DMS 273 treated with DMSO at 0.1 percent for 48 hours (cell line): ENCODE results near the gene DGKH.
"Not testable (repeated sequence)": the region's sequence is repeated elsewhere in the genome, so short reads cannot be mapped to it uniquely, and the experiment has no call there.

Experiments
- DNase-seq: peaks from one replicate; lab custom pipeline; 2025; lab: John Stamatoyannopoulos, UW

The DGKH gene

DNA sequence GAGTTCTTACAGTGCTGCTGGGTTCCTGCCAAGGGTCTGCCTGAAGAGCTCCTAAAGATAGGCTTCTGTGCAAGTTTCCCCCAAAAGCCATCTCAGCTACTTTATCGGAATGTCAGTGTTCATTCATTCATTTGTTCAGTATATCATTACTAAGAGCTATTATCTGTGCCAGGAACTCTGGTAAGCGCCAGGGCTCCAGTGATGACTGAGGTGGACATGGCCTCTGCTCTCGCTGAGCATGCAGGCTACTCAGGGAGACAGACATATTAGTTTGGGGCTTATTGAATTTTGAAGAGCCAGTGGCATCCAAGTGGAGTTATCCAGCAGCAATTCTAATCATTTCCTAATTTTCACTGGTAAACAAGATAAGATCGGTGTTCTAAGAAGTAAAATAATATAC lies 65.8 kb downstream of the DGKH start:
- DNase-seq, result no peak

DNA sequence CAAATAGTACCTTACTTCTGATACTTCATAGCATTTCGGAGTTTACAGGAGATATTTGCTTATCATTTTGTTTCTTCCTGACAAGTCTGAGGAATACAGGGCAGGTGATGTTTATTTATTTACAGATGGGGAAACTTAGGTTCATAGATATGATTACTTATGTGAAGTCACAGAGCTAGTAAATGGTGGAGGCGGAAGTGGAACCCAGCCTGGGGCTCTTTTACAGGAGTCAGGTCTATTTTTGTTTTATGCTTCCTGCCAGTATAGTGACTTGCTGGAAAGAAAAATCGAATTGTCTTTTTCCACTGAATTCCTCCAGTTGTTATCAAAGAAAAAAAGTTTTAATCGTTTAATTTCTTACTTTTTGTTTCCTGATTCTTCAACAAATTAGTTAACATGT lies 66.5 kb downstream of the DGKH start:
- DNase-seq, result no peak

DNA sequence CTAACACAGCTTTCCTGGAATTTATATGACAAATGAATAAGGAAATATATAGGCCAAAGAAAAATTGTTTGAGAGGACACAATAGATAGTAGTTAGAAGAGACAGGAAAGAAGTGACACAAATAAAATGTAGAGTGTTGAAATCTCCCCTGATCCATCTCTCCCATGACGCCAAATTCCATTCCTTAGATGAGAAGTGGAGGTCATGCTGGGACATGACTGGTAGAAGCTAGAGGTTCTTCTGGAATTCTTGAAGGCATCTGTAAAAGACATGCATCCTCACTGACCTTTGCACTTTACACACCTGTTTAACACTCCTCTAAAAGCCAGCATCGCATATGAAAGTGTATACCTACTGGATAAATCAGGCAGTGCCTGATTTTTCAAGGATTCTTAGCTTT lies 67.8 kb downstream of the DGKH start:
- no peak for DNase-seq

DNA sequence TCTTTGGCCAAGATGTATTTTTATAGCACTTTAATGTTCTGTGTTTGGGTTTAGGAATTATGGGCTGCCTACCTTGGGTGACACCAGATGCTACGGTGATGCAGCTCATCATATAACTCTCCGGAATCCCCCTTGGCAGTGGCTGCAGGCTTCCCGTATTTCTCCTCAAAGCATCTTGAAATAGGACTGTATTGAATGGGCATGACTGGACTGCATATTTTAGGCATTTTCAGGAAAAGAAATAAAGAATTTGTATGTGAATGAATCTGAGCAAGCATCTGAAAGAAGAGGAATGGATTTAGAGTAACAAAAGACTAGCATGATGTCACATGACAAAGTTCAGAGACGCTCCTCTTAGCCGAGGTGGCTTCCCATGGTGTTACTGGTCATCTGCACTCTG lies 70.6 kb downstream of the DGKH start:
- DNase-seq, result no peak

DNA sequence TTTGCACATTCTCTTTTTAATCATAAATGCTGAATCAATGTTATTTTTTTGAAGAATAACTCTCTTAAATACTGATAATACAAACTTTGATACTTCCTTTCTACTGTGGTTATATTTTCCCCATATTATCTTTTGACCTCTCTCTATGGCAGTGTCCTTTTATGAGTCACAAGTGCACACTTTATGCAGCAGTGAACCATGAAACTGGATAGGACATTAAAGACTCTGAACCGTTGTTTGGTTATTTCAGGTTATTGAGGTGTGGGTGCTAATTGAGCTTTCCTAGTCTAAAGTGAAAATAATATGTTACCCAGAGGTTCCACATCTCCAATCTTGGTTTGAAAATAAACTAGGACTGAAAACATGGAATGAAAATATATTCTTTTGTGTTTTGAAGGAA lies 71.4 kb downstream of the DGKH start:
- no peak for DNase-seq

DNA sequence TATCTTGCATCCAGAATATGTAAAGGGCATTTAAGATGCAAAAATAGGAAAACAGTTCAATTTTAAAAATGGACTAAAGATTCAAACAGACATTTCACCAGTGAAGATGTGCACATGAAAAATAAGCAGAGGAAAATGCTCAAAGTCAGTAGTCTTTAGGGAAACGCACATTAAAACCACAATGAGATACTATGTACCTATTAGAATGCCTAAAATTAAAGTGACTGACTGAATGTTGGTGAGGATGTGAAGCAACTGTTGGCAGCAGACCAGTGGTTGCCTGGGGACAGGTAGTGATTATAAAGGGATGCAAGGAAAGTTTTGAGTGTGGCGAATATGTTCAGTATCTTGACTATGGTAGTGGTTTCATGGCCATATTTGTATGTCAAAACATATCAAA lies 75.2 kb downstream of the DGKH start:
- no peak for DNase-seq

DNA sequence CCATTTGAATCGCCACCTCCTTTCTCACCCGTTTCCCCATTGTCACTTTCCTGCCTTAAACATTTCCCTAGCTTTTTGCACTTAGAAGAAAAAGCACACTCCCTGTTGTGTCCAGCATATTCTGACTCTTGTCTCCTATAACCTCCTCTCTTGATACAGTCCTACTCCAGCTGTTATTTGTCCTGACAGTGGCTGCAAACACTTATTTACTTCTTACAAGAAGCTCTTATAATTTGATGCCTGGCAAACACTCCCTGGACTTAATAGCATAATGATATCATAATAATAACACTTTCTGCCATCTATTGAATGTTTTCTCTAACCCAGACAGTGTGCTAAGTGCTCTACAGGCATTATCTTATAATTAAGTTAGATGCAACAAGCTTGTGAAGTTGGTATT lies 76.6 kb downstream of the DGKH start:
- no peak for DNase-seq

DNA sequence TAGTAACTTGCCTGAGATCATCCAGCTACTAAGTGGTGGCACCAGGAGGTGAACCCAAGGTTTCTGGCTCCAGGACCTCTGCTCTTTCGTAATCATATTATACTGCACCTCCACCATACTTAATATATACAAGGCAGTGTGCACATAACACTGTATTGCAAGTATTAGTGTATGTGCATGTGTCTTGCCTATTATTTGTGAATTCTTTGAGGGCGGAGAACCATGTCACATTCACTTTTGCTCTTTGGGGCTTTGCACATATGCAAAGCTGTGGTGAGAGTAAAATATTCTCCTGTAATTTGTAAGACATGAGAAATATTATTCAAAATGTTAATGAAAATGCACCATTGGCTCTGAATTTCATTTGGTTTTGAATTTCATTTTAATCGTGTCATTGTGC lies 78.6 kb downstream of the DGKH start:
- no peak for DNase-seq

DNA sequence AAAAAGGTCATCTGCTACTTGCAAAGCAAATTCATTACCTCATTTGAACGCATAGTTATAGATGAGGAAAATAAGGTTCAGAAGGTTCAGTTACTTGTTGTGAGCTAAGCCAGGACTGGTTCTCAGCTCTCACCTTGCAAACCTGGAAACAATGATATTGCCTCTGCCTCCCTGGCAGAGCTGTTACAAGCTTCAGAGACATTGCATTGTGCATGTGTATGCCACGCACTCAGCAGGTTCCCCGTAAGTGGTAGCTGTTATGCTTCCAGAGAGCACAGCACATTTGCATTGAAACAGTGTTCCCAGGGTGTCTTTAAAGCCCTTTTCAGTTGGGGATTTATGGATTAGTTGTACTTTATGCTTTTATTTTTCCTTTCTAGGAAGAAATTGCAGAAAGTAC lies 80.6 kb downstream of the DGKH start:
- DNase-seq, result no peak

DNA sequence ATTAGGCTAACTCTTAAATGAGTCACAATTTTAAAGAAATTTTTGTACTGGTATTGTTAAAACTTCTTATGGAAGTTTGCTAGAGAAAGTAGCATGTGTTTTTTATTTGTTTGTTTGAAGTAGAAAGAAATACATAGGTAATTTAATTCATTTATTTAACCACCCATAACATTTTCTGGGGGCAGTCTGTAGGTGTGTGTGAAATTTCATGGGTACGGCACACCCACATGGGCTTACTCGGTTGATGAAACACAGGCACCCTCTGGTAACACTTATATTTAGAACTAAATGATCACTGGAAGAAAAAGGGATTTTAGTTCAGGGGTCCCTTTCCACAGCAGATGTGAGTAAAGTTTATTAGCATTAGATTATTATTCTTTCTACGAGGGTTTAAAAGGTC lies 88.1 kb downstream of the DGKH start:
- no peak for DNase-seq

DNA sequence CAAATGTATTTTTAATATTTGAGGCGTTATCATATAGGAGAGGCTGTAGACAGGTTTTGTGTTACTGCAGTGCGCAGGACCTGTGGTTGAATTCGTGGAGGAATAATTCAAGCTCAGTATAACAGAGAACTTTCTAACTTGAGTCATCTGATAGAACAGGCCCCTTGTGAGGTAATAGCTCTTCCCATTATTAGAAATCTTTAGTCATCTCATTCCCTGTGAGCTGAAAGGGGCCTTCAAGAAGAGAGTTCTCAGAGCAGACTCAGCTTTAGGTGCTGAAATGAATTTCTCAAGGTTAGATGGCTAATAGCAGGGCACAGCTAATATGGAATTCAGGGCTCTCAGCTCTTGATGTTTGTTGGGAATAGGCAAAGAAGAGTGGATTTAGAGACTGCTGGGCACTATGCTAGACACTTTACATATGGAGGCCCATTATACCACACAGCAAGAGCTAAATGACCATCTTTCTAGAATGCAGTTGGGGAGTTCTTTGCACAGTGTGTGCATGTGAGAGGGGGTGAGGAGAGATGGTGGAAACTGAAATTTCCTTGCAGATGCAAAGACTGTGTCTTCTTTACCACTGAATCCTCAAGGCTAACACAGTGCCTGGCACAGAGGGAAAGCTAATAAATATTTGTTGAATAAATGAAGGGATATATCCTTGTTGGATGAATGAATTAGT lies 89.5 kb downstream of the DGKH start:
- DNase-seq, result no peak

DNA sequence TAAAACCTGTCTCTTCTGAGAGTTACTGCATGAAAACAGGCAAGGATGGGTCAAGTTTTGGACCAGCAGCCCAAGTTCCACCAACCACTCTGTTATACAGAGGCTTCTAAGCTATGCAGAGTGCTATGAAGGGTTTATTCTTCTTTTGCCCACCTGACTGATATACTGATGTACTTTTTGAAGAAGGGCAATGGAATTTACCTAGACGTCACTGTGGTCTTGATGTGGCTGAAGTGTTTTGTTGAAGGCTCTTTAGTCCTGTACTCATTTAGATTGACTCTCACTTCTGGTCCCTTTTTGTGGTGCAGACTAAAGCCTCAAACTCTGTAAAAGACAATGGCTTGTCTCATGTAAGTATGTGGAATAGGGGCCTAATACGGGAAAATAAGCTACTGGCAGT lies 92.0 kb downstream of the DGKH start:
- no peak for DNase-seq

DNA sequence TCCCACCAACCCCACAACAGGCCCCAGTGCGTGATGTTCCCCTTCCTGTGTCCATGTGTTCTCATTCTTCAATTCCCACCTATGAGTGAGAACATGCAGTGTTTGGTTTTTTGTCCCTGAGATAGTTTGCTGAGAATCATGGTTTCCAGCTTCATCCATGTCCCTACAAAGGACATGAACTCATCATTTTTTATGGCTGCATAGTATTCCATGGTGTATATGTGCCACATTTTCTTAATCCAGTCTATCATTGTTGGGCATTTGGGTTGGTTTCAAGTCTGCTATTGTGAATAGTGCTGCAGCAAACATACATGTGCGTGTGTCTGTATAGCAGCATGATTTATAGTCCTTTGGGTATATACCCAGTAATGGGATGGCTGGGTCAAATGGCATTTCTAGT lies 92.6 kb downstream of the DGKH start:
- DNase-seq, result not testable (repeated sequence)

DNA sequence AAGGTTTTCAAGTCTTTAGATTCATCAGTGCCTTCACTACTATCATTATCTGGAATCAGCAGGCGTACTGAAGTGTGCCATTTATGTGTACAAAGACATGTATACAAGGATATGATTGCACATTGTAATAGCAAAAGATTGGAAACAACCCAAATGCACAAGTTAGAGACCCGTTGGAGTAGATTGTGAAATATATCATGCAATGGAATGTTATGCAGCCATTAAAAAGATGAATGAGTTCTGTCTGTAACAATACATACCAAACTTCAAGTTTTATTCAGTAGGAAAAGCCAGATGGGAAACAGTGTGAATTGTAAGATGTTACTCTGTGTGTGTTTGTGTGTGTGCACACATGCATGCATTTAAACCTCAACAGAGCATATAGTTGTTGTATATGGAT lies 97.9 kb downstream of the DGKH start:
- DNase-seq, result no peak

DNA sequence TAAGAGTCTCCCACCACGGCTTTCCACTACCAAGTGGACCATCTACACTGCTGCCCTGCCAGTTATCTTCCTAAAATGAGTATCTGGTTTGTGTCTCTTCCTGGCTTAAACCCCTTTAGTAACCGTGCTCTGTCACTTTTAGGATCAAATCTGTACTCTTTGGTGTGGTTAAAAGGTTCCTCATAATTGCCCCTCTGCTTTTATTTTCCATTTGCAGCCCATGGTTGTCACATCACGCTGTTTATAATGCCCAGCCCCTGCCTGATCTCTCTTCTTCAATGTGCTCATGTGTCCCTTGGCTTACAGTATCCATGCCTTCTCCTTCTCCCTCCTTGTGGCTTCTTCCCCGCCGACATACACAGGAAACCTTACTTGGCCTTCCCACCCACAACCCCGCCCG lies 100.1 kb downstream of the DGKH start:
- DNase-seq, result no peak

DNA sequence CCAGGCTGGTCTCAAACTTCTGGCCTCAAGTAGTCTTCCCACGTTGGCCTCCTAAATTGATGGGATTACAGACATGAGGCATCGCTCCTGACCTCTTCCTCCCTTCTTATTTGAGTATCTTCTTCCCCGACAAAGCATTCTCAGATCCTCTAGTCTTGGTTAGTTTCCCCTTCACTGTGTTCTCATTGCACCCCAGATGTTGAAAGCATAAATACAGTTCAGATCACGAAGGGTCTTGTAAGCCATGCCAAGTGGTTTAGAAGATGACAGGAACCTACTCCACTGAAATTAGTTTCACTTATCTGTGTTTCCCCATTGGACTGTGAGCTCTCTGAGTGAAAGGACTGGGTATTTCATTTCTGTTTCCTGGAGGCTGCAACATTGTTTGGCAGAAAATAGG lies 100.7 kb downstream of the DGKH start:
- DNase-seq, result no peak

DNA sequence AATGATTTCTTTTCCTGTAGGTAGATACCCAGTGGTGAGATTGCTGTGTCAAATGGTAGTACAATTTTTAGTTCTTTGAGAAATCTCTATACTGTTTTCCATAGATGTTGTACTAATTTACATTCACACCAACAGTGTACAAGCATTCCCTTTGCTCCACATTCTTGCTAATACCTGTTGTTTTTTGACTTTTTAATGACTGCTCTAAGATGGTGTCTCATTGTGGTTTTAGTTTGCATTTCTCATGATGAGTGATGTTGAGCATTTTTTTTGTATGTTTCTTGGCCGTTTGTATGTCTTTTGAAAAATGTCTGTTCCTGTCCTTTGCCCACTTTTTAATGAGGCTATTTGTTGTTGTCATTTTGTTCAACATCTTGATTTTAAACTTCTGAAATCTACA lies 103.3 kb downstream of the DGKH start:
- no peak for DNase-seq

DNA sequence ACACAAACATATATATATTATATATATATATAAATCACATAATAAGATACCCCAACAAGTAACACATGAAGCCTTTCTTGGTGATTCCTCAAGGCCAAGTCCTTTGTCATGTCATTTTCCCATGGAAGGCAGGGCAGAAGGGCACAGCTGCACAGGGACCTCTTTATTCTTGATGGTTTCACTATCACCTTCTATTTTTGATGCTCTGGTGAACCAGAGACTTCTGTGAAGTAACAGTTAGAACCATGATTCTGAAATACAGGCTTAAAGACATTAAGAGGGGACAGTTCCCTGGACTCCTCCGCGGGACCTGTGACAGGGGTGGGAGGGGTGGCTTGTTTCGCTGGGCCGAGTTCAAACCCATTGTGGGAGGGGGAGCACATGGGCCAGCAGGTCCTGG lies 104.0 kb downstream of the DGKH start:
- no peak for DNase-seq

DNA sequence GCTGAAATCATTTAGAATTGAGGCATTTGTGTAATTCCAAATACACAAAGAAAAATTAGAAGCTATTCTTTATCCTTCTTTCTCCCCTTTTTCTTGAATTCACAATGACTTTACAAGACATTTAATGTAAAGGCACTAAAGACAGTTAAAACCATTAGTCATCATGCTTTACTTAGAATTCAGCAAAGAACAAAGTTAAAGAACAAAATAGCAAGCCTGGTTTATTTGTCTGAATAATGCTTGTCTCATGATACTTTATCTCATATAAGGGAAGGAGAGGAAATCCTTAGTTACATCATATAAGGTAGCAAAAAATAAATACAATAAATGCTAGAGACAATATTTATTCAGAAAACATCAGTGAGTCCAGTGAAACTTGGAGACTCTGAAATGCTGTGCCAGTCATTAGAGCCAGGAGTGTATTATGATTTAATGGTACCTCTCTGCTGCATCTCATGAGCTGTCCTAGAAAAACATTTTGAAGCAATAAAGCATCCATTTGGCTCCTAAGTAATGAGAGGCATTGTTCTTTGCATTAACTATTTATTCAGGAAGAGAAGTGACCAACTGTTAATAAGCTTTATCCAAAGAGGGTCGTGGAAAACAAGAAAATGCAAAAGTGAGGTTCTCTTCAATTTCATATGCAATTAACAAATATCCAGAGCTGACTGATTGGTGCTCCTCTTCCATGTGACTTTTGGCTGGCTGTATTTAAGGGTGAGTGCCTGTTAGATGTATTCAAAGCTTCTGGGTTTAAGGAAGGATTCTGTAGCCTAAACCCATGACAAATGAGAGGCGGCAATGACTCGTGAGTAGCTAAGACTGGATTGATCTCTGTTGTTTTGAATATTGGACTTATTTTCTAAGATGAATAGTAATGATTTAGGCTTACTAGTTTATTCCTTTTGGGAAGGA lies 105.0 kb downstream of the DGKH start:
- DNase-seq, result no peak

DNA sequence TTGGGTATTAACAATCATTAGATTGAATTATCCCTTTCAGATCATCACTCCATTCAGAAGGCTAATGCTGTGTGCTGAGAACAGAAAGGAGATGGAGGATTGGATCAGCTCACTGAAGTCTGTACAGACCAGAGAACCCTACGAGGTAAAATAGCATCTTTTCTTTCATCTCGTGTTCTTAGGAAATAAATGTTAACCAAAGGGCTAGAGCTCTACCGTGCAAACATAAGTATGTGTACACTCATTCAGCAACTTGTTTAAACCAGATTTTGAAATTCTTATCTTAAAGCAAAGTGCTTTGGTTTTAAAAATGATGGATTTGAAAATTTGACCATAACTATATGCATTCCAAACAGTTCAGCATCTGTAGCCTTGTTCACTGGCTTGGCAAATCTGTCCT lies 106.8 kb downstream of the DGKH start:
- no peak for DNase-seq

DNA sequence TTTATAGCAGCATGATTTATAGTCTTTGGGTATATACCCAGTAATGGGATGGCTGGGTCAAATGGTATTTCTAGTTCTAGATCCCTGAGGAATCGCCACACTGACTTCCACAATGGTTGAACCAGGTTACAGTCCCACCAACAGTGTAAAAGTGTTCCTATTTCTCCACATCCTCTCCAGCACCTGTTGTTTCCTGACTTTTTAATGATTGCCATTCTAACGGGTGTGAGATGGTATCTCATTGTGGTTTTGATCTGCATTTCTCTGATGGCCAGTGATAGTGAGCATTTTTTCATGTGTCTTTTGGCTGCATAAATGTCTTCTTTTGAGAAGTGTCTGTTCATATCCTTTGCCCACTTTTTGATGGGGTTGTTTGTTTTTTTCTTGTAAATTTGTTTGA lies 114.9 kb downstream of the DGKH start:
- not testable (repeated sequence) for DNase-seq

DNA sequence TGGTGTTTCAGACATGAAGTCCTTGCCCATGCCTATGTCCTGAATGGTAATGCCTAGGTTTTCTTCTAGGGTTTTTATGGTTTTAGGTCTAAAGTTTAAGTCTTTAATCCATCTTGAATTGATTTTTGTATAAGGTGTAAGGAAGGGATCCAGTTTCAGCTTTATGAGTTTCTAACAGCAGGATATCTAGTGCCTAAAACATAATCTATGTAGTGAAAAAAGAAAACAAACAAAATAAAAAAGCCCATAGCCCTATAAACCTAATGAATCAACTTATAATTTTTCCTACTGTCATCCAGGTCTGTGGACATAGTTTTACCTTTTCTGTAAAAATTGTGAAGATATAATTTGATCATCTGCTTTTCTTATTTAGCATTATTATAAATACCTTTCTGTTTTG lies 115.5 kb downstream of the DGKH start:
- DNase-seq, result not testable (repeated sequence)

DNA sequence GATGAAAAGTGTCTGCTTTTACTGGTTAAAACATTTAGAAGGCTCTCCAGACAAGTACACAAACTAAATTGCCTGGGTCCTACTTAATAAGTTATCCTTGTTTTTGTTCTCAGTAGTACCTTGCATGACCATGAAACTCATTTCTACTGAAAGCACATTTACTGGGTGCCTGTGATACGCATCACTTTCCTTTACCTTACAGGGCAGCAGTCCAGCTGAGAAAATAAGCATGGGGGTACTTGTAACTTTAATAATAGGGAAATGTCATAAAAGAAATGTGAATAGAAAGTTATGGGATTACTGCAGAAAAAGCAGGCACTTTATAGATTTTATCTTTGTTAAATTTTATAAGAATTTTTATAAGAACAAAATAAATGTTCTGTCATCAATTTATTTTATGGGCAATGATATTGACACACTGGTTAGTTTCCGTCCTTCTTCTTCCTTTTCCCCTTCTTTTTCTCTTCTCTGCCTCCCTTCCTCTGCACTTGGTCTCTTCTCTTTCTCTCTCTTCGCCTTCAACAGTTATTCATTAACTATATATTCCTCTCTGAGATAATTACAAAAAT lies 116.2 kb downstream of the DGKH start:
- DNase-seq, result no peak
